NCI-H146 (cell line): ENCODE data around the gene RAD51D.
"Not testable (repeated sequence)": the region's sequence is repeated elsewhere in the genome, so short reads cannot be mapped to it uniquely, and the experiment has no call there.

Source experiments
- DNase-seq: peaks from one replicate; lab custom pipeline; 2025; lab: John Stamatoyannopoulos, UW

Gene RAD51D

DNA sequence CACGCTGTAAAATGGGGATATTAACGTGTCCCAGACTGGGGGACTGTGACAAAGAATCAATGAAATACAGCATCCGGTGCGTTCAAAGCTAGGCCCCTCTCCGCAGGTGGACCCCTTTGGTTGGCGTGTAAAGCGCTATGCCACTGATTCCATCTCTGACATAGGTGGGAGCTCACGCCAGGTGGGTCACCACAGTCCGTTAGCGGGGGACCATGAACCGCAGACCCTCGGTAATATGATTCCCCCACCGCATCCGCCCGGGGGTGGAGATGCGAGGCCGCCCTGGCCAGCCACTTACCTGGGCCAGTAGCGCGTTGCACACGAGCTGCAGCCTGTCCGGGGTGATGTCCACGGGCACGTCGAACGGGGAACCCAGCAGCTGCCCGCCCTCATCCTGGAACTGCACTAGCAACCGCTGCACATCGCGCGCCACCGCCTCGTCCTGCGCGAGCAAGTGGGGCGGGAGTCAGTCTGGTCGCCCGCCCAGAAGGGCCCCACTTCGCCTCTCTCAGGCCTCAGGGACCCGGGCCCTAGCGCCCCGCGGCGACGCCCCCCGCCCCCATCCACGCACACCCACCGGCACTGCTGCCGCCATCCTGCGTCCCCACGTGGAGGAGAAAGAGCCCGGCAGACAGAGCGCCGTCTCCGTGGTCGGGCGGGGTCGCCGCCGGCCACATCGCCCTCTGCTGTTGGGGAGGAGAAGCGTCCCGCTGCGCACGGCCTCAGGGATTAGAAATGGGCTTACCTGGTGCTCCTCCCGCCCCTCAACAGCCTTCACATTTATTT is 22.2 kb upstream of the RAD51D start, which contains the start of gene NLE1:
NLE1 (minus strand) TSS at position 623 of the 786 bp plus-strand sequence; CDS start at position 595, 28 bp downstream.
- DNase-seq: peak; percentile 83

DNA sequence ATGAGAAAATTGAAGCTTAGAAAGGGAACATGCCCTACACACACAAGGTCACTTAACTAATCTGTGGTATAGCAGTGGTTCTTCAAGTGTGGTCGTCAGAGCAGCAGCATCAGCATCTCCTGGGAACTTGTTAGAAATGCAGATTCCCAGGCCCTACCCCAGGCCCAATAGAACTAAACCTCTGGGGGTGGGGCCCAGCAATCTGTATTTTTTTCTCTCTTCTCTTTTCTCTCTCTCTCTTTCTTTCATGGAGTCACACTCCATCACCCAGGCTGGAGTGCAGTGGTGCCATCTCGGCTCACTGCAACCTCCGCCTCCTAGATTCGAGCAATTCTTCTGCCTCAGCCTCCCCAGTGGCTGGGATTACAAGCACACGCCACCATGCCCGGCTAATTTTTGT is 18.6 kb upstream of the RAD51D start:
- no peak for DNase-seq

DNA sequence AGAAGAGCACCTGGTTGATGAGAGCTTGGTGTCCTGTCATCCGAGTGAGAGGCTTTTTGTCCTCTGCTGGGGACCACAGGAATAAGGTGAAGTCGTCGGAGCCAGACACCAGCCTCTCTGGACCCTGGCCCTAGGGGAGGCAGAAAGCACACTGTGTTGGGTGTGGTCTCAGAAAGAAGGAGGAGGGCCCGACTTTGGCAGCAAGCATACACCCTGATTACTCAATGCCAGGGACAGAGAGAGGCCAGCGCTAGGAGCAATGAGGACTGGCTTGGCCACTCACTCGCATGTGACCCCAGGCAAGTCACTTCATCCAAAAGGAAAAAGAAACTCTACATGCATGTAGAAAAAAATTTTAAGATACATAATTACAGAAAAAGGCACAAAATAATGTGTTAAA is 15.7 kb upstream of the RAD51D start:
- no peak for DNase-seq

DNA sequence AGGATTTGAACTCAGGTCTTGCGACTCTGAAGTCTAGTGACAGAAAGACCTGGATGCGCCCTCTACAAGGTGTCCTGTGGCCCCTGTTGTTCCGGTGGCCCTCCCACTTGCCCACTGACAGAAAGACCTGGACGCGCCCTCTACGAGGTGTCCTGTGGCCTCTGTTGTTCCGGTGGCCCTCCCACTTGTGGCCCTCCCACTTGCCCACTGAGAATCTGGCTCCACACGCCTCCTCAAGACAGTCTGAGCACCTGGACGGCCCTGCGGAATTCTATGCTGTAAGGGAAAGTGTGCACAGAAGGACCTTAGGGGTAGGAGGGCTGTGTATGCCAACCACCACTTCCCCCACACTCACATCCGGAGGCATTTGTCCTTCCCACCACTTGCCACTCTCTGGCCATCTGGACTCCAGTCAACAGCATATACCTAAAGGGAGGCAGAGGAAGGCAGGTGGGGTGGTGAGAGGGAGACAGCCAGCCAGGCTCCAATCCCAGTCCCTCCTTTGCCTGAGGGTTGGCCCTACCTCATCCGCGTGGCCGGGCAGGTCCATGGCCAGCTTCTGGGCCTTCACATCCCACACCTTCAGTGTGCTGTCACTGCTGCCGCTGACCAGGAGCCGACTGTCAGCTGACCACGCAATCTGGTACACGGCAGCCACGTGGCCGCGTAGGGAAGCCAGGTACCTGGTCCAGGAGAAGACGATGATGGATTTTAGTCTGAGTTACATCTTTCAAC is 13.3 kb upstream of the RAD51D start:
- no peak for DNase-seq

DNA sequence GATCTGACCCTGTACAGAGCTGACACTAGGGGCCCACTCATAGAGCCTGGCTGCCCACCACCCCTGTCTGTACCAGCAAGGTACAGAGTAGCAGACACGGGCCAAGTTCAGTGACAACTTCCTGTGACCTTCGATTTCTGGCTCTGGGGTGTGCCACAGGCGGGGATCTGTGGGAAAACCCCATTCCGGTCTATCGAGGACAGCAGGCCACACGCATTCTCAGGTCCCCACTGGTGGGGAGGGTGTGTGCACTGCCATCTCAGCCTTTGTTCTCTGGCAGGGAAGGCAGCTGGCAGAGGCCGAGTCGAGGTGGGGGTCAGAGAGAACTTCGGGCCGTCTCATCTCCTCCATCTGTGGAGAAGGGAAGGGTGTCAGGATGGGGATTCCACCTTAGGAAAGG is 12.4 kb upstream of the RAD51D start:
- DNase-seq: no peak

DNA sequence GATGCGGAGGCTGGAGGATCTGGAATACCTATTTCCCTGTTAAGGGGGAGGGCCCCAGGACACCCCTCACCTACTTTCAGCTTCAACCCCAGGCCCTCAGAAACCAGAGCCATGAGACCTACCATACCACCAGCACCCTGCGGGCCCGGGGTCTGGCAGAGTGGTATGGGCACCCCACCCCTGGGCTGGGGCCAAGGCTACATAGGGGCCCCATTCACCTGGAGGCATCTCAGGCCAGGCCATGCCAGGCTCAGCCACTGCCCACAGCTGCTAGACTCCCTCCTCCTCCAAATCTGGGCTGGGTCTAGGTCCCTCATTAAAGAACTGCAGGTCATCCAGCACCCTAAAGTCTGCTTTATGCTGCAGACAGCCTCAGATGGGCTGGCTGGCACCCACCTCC is 10.7 kb upstream of the RAD51D start:
- no peak for DNase-seq

DNA sequence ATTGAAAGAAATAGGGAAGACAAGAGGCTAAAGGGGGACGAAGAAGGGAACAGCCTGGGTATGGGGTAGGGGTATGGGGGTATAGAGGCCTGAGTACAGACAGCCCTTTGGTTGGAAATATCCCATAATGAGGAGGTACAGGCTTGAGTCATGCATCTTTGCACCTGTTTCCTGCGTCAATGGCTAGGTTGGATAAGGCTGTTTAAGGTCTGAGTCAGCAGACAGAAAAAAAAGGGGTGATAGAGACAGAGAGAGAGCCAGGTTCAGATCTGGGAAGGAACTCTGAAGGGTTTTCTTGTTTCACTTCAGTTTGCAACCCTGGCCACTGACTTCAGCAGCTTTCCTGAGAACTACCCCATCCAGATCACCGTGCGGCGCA is 10.3 kb upstream of the RAD51D start:
- DNase-seq: no peak

DNA sequence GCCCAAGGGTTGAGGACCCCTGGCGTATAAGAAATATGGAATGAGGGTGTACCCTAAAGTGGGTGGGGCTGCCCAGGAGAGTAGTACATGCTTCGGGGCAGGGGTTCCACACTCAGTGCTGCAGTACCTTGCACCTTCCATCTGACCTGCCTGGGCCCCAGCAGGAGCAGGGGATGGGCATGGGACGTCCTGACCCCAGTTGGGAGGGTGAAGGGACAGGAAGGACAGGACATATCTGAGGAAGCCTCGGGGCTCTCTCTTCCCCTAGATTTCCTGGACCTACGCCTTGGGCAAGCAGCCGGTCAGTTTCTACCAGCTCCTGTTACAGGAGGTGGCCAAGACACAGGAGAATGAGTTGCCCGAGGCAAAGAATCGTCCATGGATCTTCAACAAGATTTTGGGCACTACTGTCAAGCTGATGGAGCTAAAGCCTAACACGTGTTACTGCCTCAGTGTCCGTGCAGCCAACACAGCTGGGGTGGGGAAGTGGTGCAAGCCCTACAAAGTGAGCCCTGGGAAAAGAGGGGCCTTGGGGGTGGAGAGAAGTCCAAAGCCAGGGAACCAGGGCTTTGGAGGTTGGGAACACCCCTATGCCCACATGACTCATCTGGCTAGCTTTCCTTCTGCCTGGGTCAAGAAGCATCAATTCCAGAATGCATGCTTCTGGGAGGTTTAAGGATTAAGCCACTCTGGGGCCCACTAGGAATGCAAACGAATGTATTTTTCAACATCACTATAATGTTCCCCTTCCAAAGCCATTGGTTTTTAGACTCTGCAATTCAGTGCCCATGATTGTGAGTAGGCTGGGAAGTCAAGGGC is 9.7 kb upstream of the RAD51D start:
- no peak for DNase-seq

DNA sequence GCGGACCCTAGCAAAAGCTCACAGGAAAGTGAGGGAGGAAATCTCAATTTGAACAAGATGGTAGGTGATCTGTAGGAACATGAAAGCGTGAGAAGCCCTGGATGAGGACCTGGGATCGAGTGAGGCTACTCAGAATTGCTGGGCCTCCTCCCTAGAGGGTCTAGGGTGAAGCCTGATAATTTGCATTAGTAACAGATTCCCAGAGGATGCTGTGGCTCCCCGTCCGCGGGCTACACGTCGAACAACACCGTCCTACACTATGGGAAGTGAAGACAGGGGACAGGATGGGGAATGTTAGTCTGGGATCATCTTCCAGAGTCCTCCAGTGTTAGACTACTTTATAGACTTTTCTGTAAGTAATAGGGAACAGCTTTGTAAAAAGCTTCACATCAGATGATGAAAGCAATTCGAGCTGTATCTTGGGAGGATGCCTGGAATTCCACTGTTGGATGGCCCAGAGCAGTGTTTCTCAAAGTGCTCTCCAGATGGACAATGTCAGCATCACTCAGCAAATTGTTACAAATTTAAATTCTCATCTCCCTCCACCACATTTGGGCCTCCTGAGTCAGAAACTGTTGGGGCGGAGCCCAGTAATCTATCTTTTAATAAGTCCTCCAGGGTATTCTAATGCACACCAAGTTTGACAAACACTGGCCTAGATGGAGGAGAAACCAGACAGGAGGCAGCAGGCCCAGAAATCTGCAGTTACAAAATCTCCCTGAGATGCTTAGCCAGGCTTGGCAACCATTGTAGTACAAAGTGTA is 8.3 kb upstream of the RAD51D start:
- no peak for DNase-seq

DNA sequence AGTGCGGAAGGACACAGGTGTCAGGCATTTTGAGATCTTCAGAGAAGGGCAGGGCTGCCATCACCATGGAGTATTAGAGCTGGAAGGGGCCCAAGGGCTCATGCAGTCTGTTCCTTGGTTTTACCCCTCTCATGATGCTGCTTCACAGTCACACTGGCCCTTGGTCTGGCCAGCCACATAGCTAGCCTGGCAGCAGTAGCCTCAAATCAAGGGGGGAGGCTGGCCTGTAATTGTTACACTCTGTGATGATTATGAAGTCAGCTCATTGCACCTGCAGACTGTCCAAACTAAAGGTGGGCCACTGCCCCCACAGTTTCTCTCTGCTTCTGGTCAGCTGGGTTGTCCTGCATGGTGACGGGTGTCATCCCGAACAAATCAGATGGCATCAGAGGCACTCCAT is 1.7 kb upstream of the RAD51D start, which contains the start of gene FNDC8:
FNDC8 (plus strand) TSS at position 301 of the 400 bp plus-strand sequence; CDS start at position 380, 79 bp downstream.
- no peak for DNase-seq

DNA sequence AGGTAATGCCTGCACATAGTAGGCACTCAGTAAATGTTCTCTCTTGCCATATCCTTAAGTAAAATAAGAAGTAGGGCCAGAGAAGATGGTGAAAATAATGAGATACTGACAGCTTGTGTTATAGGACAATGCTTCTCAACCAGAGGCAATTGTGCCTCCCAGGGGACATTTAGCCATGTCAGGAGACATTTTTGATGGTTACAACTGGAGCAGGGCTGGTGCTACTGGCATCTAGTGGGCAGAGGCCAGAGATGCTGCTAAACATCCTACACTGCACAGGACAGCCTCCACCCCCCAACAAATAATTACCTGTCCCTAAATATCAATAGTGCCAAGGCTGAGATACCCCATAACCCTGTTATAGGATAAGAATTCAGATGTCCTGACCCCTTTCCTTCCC is 1.7 kb downstream of the RAD51D start:
- DNase-seq: no peak

DNA sequence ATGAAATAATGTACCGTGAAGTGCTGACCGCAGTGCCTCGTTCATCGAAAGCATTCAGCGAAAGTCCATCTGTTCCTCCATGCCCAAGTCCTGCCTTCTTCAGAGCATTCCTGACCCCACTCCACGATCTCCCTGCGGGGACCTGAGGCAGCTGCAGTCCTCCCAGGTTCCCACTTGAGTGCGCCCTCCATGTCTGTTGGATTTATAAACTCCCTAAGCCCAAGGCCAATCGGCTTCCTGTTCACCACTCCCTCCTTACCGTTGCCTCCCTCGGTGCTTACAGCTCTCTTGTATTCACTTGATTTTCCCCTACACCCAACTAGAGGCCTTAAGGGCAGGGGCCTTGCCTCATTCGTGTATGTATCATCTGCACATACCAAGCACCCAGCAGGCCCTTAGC is 2.8 kb downstream of the RAD51D start:
- DNase-seq: no peak

DNA sequence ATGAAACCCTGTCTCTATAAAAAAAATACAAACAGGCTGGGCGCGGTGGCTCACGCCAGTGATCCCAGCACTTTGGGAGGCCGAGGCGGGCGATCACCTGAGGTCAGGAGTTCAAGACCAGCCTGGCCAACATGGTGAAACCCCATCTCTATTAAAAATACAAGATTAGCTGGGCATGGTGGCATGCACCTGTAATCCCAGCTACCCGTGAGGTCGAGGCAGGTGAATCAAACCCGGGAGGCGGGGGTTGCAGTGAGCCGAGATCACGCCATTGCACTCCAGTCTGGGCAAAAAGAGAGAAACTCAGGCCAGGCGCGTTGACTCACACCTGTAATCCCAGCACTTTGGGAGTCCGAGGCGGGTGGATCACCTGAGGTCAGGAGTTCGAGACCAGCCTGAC is 8.9 kb downstream of the RAD51D start:
- DNase-seq: not testable (repeated sequence)

DNA sequence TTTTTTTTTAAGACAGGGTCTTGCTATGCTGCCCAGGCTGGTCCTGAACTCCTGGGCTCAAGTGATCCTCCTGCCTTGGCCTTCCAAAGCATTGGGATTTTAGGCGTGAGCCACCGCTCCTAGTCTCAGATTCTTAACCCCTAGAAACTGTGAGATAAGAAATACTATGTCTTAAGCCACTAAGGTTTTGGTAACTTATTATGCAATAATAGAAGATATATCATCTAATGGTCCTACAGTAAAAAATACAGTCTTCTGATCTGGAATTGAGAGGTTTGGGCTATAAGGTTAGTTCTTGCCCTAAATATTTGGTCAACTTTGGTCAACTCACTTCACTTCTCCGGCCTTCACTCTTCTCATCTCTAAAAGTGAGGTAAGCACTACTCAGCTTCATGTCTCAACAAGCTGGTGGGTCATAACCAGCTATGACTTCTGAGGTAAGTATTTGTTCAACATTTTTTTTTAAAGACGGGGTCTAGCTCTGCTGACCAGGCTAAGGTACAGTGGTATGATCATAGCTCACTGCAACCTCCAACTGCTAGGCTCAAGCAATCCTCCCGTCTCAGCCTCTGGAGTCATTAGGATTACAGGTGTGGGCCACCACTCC is 14.7 kb downstream of the RAD51D start:
- DNase-seq: no peak

DNA sequence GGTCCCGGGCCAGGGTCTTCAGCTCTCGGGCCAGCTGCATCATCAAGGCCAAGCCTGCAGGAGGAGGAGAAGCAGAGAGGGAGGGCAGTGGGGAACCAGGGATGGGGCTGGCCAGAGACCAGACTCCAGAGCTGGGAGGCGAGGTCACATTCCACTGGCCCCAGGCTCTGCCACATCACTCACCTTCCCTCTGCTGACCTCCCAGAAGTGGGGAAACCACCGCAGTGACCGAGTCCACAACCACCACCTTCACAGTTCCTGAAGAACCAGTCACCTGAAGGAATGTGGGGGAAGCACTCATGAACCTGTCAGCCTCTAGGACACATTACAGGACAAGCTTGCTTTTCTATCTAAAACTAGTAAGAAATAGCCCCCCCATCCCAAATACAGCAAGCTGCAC is 16.4 kb downstream of the RAD51D start:
- DNase-seq: no peak

DNA sequence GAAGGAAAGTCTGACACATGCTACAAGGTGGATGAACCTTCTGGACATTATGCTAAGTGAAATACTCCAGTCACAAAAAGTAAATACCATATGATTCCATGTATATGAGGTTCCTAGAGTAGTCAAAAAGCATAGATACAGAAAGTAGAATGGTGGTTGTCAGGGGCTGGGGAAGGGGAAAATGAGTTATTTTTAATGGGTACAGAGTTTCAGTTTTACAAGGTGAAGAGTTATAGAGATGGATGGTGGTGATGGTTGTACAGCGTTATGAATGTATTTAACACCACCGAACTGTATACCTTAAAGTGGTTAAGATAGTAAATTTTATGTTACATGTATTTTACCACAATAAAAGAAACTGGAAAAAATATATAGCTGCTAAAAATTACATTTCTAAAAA is 17.9 kb downstream of the RAD51D start:
- no peak for DNase-seq

DNA sequence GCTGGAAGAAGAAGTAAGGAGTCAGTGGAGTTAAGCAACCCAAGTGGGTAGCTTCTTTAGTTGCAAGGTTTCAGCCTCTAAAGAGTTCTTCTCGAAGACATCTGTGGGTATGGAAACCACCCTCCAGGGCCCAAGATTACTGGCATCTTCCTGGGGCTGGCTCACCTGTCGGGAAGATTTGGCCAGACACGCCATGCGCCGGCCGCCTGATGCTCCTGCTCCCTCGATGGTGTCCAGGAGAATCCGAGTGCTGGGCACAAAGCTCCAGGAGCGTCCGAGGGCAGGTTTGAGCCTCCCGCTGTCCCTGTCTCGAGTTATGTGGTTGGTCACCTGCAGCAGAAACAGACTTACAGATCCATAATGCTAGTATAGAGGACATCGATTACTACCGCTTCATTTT is 18.6 kb downstream of the RAD51D start:
- DNase-seq: no peak

DNA sequence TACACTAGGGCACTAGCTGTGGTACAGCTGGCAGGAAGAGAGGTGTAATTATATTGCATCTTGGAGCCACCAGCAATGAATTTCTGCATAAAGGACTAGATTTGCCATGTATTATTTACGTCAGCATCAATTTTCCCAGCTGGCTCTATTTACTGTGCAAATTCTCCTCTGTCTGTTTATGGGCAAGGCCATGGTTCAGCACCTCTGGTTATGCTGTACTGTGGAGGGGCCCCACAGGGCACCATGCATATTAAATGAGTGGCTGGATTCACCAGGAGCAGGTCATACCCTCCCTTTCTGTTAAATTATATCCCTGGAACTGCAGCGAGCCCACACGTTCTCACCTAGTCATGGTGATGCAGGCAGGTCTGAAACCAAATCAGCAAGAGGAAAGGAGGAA is 19.8 kb downstream of the RAD51D start:
- peak; percentile 86 for DNase-seq

DNA sequence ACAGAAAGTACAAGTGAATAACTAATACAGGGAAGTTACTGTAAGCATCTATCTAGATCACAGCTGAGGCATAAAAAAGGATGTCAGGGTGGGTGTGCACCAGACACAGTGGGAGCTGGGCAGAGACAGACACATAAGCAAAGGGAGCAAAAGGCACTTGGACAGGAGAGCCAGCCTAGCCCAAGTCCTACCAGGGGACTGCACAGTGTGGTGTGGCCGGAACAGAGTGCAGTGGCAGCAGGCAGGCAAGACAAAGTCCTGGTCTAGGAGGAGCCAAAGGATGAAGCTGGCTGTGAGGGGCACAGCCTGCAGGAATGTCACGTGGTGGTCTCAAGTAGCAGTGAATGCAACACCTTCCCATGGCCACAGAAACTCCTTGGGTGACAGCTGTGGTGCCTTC is 21.9 kb downstream of the RAD51D start:
- no peak for DNase-seq

DNA sequence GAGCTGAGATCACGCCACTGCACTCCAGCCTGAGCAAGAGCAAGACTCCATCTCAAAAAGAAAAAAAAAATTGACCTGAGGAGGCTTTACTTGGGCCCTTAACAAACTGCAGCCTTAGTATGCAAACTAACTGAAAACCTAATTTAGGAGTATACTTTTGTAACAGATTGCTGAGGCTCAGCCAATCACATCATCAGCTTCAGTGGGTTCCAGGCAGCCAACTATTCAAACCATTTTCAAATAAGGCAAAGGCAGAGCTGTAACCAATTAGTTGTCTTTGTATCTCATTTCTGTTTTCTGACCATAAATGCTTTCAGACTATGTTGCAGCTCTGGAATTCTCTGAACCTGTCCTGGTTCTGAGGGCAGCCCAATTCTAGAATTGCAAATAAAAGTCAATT is 23.9 kb downstream of the RAD51D start:
- DNase-seq: no peak

DNA sequence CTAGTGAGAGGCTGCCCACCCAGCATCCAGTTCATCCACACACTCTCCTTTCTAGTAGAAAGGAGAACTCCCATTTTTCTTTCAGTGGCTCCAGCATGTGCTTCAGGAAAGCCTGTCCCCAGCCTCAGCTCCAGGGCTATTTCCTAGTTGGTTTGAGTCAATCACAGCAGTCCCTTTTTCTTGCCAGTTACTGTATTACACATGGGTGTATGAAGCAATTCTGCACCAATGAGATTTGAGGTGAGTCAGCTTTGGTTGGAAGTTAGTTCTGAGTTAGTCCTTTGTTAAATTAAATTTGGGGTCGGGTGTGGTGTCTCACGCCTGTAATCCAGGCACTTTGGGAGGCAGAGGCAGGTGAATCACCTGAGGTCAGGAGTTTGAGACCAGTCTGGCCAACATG is 24.8 kb downstream of the RAD51D start:
- no peak for DNase-seq
